SK-N-SH treated with all-trans-retinoic acid at 6 μM for 48 hours (cell line): ENCODE measurements around the gene RARS2.

Experiments used
- ATAC-seq: fragments of 200-7000 bp; cut with Tn5 transposase; 3 replicates; pipeline ENCODE4 v1.9.1; 2020; ENCODE audit warnings: mild to moderate bottlenecking, moderate library complexity
- ARNTL ChIP-seq: fragments of 450-650 bp; formaldehyde crosslinking; IDR thresholded peaks from 2 replicates; pipeline ENCODE4 v1.5.0; 2020; ENCODE audit warnings: low read depth, mild to moderate bottlenecking, moderate library complexity, borderline replicate concordance
- BACH2 ChIP-seq: fragments of 250-450 bp; sonication (Bioruptor Pico); IDR thresholded peaks from 2 replicates; pipeline ENCODE4 v1.9.0; 2021; ENCODE audit warnings: mild to moderate bottlenecking, borderline replicate concordance
- CREB5 ChIP-seq: fragments of 250-450 bp; sonication (Bioruptor Pico); IDR thresholded peaks from 2 replicates; pipeline ENCODE4 v1.5.1; 2020; ENCODE audit warnings: low read depth, mild to moderate bottlenecking, moderate library complexity
- CSDC2 ChIP-seq: fragments of 250-450 bp; sonication (Bioruptor Pico); IDR thresholded peaks from 2 replicates; pipeline ENCODE4 v1.5.0; 2020; ENCODE audit warnings: mild to moderate bottlenecking, moderate library complexity
- ESRRG ChIP-seq: fragments of 250-450 bp; sonication (Bioruptor Pico); IDR thresholded peaks from 2 replicates; pipeline ENCODE4 v1.6.1; 2021; ENCODE audit warnings: mild to moderate bottlenecking
- GLIS3 ChIP-seq: fragments of 250-450 bp; sonication (Bioruptor Pico); IDR thresholded peaks from 2 replicates; pipeline ENCODE4 v1.5.0; 2020; ENCODE audit warnings: mild to moderate bottlenecking, moderate library complexity
- ISL1 ChIP-seq: fragments of 250-450 bp; sonication (Bioruptor Pico); IDR thresholded peaks from 2 replicates; pipeline ENCODE4 v2.1.2; 2022; ENCODE audit warnings: mild to moderate bottlenecking, moderate library complexity
- OSR1 ChIP-seq: fragments of 250-450 bp; sonication (Bioruptor Pico); IDR thresholded peaks from 2 replicates; pipeline ENCODE4 v1.8.0; 2022; ENCODE audit warnings: moderate library complexity, mild to moderate bottlenecking, inconsistent platforms
- PATZ1 ChIP-seq: fragments of 250-450 bp; sonication (Bioruptor Pico); IDR thresholded peaks from 2 replicates; pipeline ENCODE4 v1.8.0; 2020; ENCODE audit warnings: mild to moderate bottlenecking, moderate library complexity, borderline replicate concordance
- POU6F1 ChIP-seq: fragments of 250-450 bp; sonication (Bioruptor Pico); IDR thresholded peaks from 2 replicates; pipeline ENCODE4 v1.8.0; 2021; ENCODE audit warnings: low read depth, mild to moderate bottlenecking, moderate library complexity, borderline replicate concordance
- PPARA ChIP-seq: fragments of 250-450 bp; sonication (Bioruptor Pico); IDR thresholded peaks from 2 replicates; pipeline ENCODE4 v1.5.0; 2020; ENCODE audit warnings: mild to moderate bottlenecking, borderline replicate concordance
- RARB ChIP-seq: fragments of 250-450 bp; sonication (Bioruptor Pico); IDR thresholded peaks from 2 replicates; pipeline ENCODE4 v1.8.0; 2021; ENCODE audit warnings: mild to moderate bottlenecking, moderate library complexity
- SNAI2 ChIP-seq: fragments of 250-450 bp; sonication (Bioruptor Pico); IDR thresholded peaks from 2 replicates; pipeline ENCODE4 v1.5.0; 2020; ENCODE audit warnings: mild to moderate bottlenecking, moderate library complexity
- TCF4 ChIP-seq: fragments of 250-450 bp; sonication (Bioruptor Pico); IDR thresholded peaks from 2 replicates; pipeline ENCODE4 v1.8.0; 2021; ENCODE audit warnings: mild to moderate bottlenecking, moderate library complexity, borderline replicate concordance
- TOX ChIP-seq: fragments of 250-450 bp; sonication (Bioruptor Pico); IDR thresholded peaks from 2 replicates; pipeline ENCODE4 v1.8.0; 2021; ENCODE audit warnings: mild to moderate bottlenecking, moderate library complexity, borderline replicate concordance
- ZC3H10 ChIP-seq: fragments of 250-450 bp; sonication (Bioruptor Pico); IDR thresholded peaks from 2 replicates; pipeline ENCODE4 v1.5.1; 2021; ENCODE audit warnings: mild to moderate bottlenecking, moderate library complexity
- ZFP3 ChIP-seq: fragments of 250-450 bp; sonication (Bioruptor Pico); IDR thresholded peaks from 2 replicates; pipeline ENCODE4 v1.5.0; 2020; ENCODE audit warnings: mild to moderate bottlenecking, moderate library complexity
- ZFP30 ChIP-seq: fragments of 450-650 bp; formaldehyde crosslinking; IDR thresholded peaks from 2 replicates; pipeline ENCODE4 v1.5.0; 2022; ENCODE audit warnings: mild to moderate bottlenecking, moderate library complexity
- ZNF565 ChIP-seq: fragments of 450-650 bp; formaldehyde crosslinking; conservative IDR thresholded peaks from 2 replicates; pipeline ENCODE4 v1.5.0; 2020; ENCODE audit warnings: low read depth, mild to moderate bottlenecking, moderate library complexity
- ZNF8 ChIP-seq: fragments of 450-650 bp; formaldehyde crosslinking; IDR thresholded peaks from 2 replicates; pipeline ENCODE4 v1.5.0; 2020; ENCODE audit warnings: mild to moderate bottlenecking, moderate library complexity

The RARS2 gene

GRCh38 chr6:87522686-87523085, 67.1 kb downstream of the RARS2 start:
- TF ChIP-seq CSDC2 (CRISPR knock-in tag) (no peak), ARNTL (CRISPR knock-in tag) (no peak), ISL1 (CRISPR knock-in tag) (no peak), OSR1 (CRISPR knock-in tag) (no peak), ESRRG (CRISPR knock-in tag) (no peak), ZFP30 (CRISPR knock-in tag) (no peak), TOX (CRISPR knock-in tag) (no peak), POU6F1 (no peak), BACH2 (CRISPR knock-in tag) (no peak), RARB (no peak), TCF4 (CRISPR knock-in tag) (no peak), SNAI2 (no peak), PPARA (CRISPR knock-in tag) (no peak), ZC3H10 (CRISPR knock-in tag) (no peak), PATZ1 (CRISPR knock-in tag) (no peak)
- no peak for ATAC-seq

GRCh38 chr6:87518453-87518852, 71.3 kb downstream of the RARS2 start:
- no peak for ATAC-seq

GRCh38 chr6:87514831-87515230, 75.0 kb downstream of the RARS2 start:
- ATAC-seq: no peak
- TF ChIP-seq TCF4 (CRISPR knock-in tag) (no peak), ZFP30 (CRISPR knock-in tag) (no peak), ARNTL (CRISPR knock-in tag) (no peak), POU6F1 (no peak), ZNF8 (CRISPR knock-in tag) (no peak), OSR1 (CRISPR knock-in tag) (no peak), SNAI2 (no peak), ESRRG (CRISPR knock-in tag) (no peak), ISL1 (CRISPR knock-in tag) (no peak), BACH2 (CRISPR knock-in tag) (no peak), ZNF565 (CRISPR knock-in tag) (no peak), CSDC2 (CRISPR knock-in tag) (no peak), PPARA (CRISPR knock-in tag) (no peak), ZFP3 (CRISPR knock-in tag) (no peak), ZC3H10 (CRISPR knock-in tag) (no peak), GLIS3 (no peak), PATZ1 (CRISPR knock-in tag) (no peak)

More at GRCh38 chr6:87518453-87518852, 71.3 kb downstream of the RARS2 start:
- TF ChIP-seq ARNTL (CRISPR knock-in tag) (no peak), ESRRG (CRISPR knock-in tag) (no peak), OSR1 (CRISPR knock-in tag) (no peak), TCF4 (CRISPR knock-in tag) (no peak), ZNF565 (CRISPR knock-in tag) (no peak), SNAI2 (no peak), PPARA (CRISPR knock-in tag) (no peak), CREB5 (CRISPR knock-in tag) (no peak), BACH2 (CRISPR knock-in tag) (no peak), ZNF8 (CRISPR knock-in tag) (no peak), POU6F1 (no peak), ZC3H10 (CRISPR knock-in tag) (no peak), ZFP3 (CRISPR knock-in tag) (no peak)
